ENCODE results near the gene BUD13.
A peak's percentile ranks its signal among the peaks of the same experiment; 100 is the strongest.

BUD13 gene

GRCh38 chr11:116792144-116792868 lies 19.5 kb upstream of the BUD13 start:
- no peak overlapping the region for H3K4me3 ChIP-seq (ENCODE audit: low read length)
- no peak for TF ChIP-seq CTCF (conservative IDR thresholded peaks at IDR 0.05; ENCODE audit: low read length)

GRCh38 chr11:116791813-116792143 lies 19.0 kb upstream of the BUD13 start, which contains the start of gene APOA5:
Gene APOA5, minus strand, starts transcription at chr11:116791879. Its CDS starts 19 bp downstream, at chr11:116791860.
- H3K4me3 ChIP-seq (ENCODE audit: low read length): no peak within 1 kb of the TSS
- no peak for TF ChIP-seq CTCF (conservative IDR thresholded peaks at IDR 0.05; ENCODE audit: low read length)
- DNase-seq (ENCODE audit: low read depth): no peak

More at GRCh38 chr11:116792144-116792868, 19.5 kb upstream of the BUD13 start:
- no peak for DNase-seq (ENCODE audit: low read depth)

- peak; percentile 93 for TF ChIP-seq CTCF (conservative IDR thresholded peaks at IDR 0.05; ENCODE audit: low read length)
- peak; percentile 59 for DNase-seq (ENCODE audit: low read depth)
- H3K4me3 ChIP-seq (ENCODE audit: low read length): no peak overlapping the region
These were observed 18.4 kb upstream of the BUD13 start for GRCh38 chr11:116791002-116791812.

- no peak for TF ChIP-seq CTCF (conservative IDR thresholded peaks at IDR 0.05; ENCODE audit: low read length)
- no peak for DNase-seq (ENCODE audit: low read depth)
- no peak overlapping the region for H3K4me3 ChIP-seq (ENCODE audit: low read length)
These were observed 17.6 kb upstream of the BUD13 start for GRCh38 chr11:116790167-116791001.

- DNase-seq (ENCODE audit: low read depth): no peak
- TF ChIP-seq CTCF (conservative IDR thresholded peaks at IDR 0.05; ENCODE audit: low read length): no peak
- no peak overlapping the region for H3K4me3 ChIP-seq (ENCODE audit: low read length)
These were observed 16.2 kb upstream of the BUD13 start for GRCh38 chr11:116788975-116789374.

- no peak for DNase-seq (ENCODE audit: low read depth)
- no peak for TF ChIP-seq CTCF (conservative IDR thresholded peaks at IDR 0.05; ENCODE audit: low read length)
- H3K4me3 ChIP-seq (ENCODE audit: low read length): peak overlapping the region; percentile 87
These were observed 15.7 kb upstream of the BUD13 start for GRCh38 chr11:116788534-116788933.
